GM12878 (cell line): ENCODE results near the gene GID8. TPM values are rescaled to one million over a fixed set of nuclear protein-coding genes. Genes with fewer than 3 reads are reported as not detected.

Experiments used
- BHLHE40 ChIP-seq, 2 experiments: fragments of 450-650 bp in 1 of 2; IDR thresholded peaks; 2 replicates each; pipeline ENCODE4 v1.6.1; 2011 to 2017; ENCODE audit warnings: low read depth in 2 of 2, borderline replicate concordance in 1 of 2, improper control_type of control experiment in 1 of 2, low read length in 1 of 2, mild to moderate bottlenecking in 1 of 2
- BRCA1 ChIP-seq: IDR thresholded peaks from 2 replicates; pipeline ENCODE4 v1.6.1; 2011; ENCODE audit warnings: low read depth, low read length, improper control_type of control experiment
- DPF2 ChIP-seq: fragments of 450-650 bp; IDR thresholded peaks from 2 replicates; pipeline ENCODE4 v1.6.1; 2017; ENCODE audit warnings: mild to moderate bottlenecking
- EED ChIP-seq: sonication (generic); IDR thresholded peaks from 2 replicates; pipeline ENCODE4 v1.6.1; 2016; ENCODE audit warnings: antibody characterized with exemption, low read depth
- GATAD2B ChIP-seq: fragments of 450-650 bp; conservative IDR thresholded peaks from 2 replicates; pipeline ENCODE4 v1.6.1; 2017; ENCODE audit warnings: low read depth, mild to moderate bottlenecking, moderate library complexity
- IKZF1 ChIP-seq: fragments of 450-650 bp; conservative IDR thresholded peaks from 2 replicates; pipeline ENCODE4 v1.6.1; 2017; ENCODE audit warnings: antibody characterized with exemption, mild to moderate bottlenecking
- LARP7 ChIP-seq: fragments of 450-650 bp; IDR thresholded peaks from 2 replicates; pipeline ENCODE4 v1.6.1; 2017; ENCODE audit warnings: mild to moderate bottlenecking
- MTA3 ChIP-seq: IDR thresholded peaks from 2 replicates; pipeline ENCODE4 v1.6.1; 2012; ENCODE audit warnings: low read length, inconsistent platforms, borderline replicate concordance
- PML ChIP-seq: IDR thresholded peaks from 2 replicates; pipeline ENCODE4 v1.6.1; 2012; ENCODE audit warnings: low read length, inconsistent platforms
- POLR2AphosphoS2 ChIP-seq: IDR thresholded peaks from 2 replicates; pipeline ENCODE4 v1.6.1; 2011; ENCODE audit warnings: low read depth, mild to moderate bottlenecking, low read length, improper control_type of control experiment, moderate library complexity
- RAD21 ChIP-seq: IDR thresholded peaks from 2 replicates; pipeline ENCODE4 v1.6.1; 2011; ENCODE audit warnings: mild to moderate bottlenecking, low read depth, low read length, moderate library complexity; ENCODE audit not compliant: insufficient read depth
- RUNX3 ChIP-seq: IDR thresholded peaks from 2 replicates; pipeline ENCODE4 v1.6.1; 2012; ENCODE audit warnings: low read length, inconsistent platforms
- SIX5 ChIP-seq: IDR thresholded peaks from 2 replicates; pipeline ENCODE4 v1.6.1; 2011; ENCODE audit warnings: mild to moderate bottlenecking, low read depth, low read length, moderate library complexity; ENCODE audit not compliant: severe bottlenecking
- TCF12 ChIP-seq: IDR thresholded peaks from 2 replicates; pipeline ENCODE4 v1.6.1; 2011; ENCODE audit warnings: low read depth, mild to moderate bottlenecking, low read length
- TCF3 ChIP-seq: IDR thresholded peaks from 2 replicates; pipeline ENCODE4 v1.6.1; 2012; ENCODE audit warnings: low read depth, mild to moderate bottlenecking, low read length, borderline replicate concordance; ENCODE audit not compliant: insufficient read depth
- TCF7 ChIP-seq: IDR thresholded peaks from 2 replicates; pipeline ENCODE4 v1.6.1; 2014; ENCODE audit warnings: antibody characterized with exemption, borderline replicate concordance
- ZNF24 ChIP-seq: fragments of 450-650 bp; IDR thresholded peaks from 2 replicates; pipeline ENCODE4 v1.6.1; 2017; ENCODE audit warnings: antibody characterized with exemption, mild to moderate bottlenecking
- polyA plus RNA-seq, 11 experiments: library from polyadenylated mRNA; depleted of rRNA in 4 of 11; unstranded in 6 of 11; stranded (reverse) in 5 of 11; fragments of >200 nt; fragmentation: Nextera tagmentation in 4 of 11; fragmentation: Illumina TruSeq in 1 of 11; extraction: Ambion mirVana in 4 of 11; extraction: Trizol in 1 of 11; gene quantifications; 1 replicate in 1 of 11; 2 replicates in 10 of 11; pipeline versions ENCODE4 v1.2.1 to v1.2.3, GENCODE V29; 2011 to 2016; ENCODE audit warnings: inconsistent platforms in 2 of 11, missing spikeins in 2 of 11, low read depth in 1 of 11
- total RNA-seq, 4 experiments: library from RNA; depleted of rRNA in 3 of 4; stranded (reverse); fragments of >200 nt in 3 of 4; fragmentation: Illumina TruSeq in 1 of 4; extraction: Trizol in 1 of 4; gene quantifications; 2 replicates each; pipeline versions ENCODE4 v1.2.1 to v1.2.3, GENCODE V29; 2013 to 2021
- TF ChIP-seq, protein P1 (sequence below): fragments of 450-650 bp; IDR thresholded peaks from 2 replicates; pipeline ENCODE4 v1.6.1; 2018; ENCODE audit warnings: mild to moderate bottlenecking, low read depth, moderate library complexity; ENCODE audit not compliant: partially characterized antibody
- TF ChIP-seq, protein P2 (sequence below): IDR thresholded peaks from 2 replicates; pipeline ENCODE4 v1.6.1; 2012; ENCODE audit warnings: low read length, inconsistent platforms
- TF ChIP-seq, protein P3 (sequence below): fragments of 450-650 bp; IDR thresholded peaks from 2 replicates; pipeline ENCODE4 v1.6.1; 2018; ENCODE audit warnings: borderline replicate concordance, mild to moderate bottlenecking; ENCODE audit not compliant: partially characterized antibody
- TF ChIP-seq, protein P4 (sequence below): fragments of 150-350 bp; IDR thresholded peaks from 2 replicates; pipeline ENCODE4 v1.6.1; 2014; ENCODE audit warnings: mild to moderate bottlenecking, low read depth, low read length

Gene GID8
- total and polyA plus RNA-seq, 10 of the 15 experiments (the other 5 are each of a cell fraction or from before 2014, with no cell fraction given), result 12.0 to 33.8 (median 22.2) TPM

DNA sequence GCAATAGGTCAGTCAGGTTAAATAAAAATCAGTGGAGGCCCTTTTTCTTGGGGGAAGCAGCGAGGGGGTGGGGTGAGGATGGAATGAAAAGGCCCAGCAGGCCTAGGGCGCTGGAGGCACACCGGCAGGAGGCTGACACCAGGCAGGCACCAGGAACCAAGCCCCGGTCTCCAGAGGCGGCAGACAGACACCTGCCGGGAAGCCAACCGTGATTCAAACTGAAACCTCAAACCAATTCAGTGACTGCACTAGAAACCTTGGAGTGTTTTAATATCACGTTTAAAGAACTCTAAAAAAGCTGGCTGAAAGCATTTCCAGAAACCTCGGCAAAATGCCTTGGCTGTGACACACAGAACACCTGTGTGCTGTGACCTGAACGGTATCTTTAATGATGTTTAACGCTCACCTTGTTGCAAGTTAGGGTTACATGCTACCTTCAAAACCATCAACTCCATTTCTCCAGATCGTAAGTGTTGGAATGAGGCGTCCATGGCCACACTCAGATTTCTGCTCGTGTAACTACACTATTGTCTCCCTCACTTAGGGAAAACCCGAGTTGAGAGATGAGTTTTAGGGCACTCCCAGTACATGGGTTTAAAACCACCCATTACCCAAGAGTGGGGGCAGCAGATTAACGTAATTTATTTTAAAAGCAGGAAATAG lies 38.8 kb upstream of the GID8 start (continued):
- TF ChIP-seq TCF12 (peak; percentile 77), EED (peak; percentile 58), DPF2 (peak; percentile 66), POLR2AphosphoS2 (peak; percentile 10; the same call in 1 of the 2 replicates), BRCA1 (no peak), GATAD2B (peak; percentile 56; the same call in 1 of the 2 replicates), RAD21 (no peak), ZNF24 (no peak), LARP7 (no peak), RUNX3 (peak; percentile 64; the same call in 1 of the 2 replicates), TCF7 (peak; percentile 48; the same call in 1 of the 2 replicates), BHLHE40 (IDR thresholded peaks at IDR 0.05; ENCODE audit: borderline replicate concordance in 1 of 2, low read depth in 2 of 2, low read length in 1 of 2) (peak; percentile 70 to 75), TCF3 (peak; percentile 68; the same call in 1 of the 2 replicates), IKZF1 (peak; percentile 73), SIX5 (no peak), PML (peak; percentile 65; the same call in 1 of the 2 replicates), MTA3 (peak; percentile 24; the same call in 1 of the 2 replicates)
- TF ChIP-seq, protein P1, sequence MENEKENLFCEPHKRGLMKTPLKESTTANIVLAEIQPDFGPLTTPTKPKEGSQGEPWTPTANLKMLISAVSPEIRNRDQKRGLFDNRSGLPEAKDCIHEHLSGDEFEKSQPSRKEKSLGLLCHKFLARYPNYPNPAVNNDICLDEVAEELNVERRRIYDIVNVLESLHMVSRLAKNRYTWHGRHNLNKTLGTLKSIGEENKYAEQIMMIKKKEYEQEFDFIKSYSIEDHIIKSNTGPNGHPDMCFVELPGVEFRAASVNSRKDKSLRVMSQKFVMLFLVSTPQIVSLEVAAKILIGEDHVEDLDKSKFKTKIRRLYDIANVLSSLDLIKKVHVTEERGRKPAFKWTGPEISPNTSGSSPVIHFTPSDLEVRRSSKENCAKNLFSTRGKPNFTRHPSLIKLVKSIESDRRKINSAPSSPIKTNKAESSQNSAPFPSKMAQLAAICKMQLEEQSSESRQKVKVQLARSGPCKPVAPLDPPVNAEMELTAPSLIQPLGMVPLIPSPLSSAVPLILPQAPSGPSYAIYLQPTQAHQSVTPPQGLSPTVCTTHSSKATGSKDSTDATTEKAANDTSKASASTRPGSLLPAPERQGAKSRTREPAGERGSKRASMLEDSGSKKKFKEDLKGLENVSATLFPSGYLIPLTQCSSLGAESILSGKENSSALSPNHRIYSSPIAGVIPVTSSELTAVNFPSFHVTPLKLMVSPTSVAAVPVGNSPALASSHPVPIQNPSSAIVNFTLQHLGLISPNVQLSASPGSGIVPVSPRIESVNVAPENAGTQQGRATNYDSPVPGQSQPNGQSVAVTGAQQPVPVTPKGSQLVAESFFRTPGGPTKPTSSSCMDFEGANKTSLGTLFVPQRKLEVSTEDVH, result no peak
- TF ChIP-seq, protein P2, sequence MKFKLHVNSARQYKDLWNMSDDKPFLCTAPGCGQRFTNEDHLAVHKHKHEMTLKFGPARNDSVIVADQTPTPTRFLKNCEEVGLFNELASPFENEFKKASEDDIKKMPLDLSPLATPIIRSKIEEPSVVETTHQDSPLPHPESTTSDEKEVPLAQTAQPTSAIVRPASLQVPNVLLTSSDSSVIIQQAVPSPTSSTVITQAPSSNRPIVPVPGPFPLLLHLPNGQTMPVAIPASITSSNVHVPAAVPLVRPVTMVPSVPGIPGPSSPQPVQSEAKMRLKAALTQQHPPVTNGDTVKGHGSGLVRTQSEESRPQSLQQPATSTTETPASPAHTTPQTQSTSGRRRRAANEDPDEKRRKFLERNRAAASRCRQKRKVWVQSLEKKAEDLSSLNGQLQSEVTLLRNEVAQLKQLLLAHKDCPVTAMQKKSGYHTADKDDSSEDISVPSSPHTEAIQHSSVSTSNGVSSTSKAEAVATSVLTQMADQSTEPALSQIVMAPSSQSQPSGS, result peak; percentile 43; the same call in 1 of the 2 replicates
- TF ChIP-seq, protein P3, sequence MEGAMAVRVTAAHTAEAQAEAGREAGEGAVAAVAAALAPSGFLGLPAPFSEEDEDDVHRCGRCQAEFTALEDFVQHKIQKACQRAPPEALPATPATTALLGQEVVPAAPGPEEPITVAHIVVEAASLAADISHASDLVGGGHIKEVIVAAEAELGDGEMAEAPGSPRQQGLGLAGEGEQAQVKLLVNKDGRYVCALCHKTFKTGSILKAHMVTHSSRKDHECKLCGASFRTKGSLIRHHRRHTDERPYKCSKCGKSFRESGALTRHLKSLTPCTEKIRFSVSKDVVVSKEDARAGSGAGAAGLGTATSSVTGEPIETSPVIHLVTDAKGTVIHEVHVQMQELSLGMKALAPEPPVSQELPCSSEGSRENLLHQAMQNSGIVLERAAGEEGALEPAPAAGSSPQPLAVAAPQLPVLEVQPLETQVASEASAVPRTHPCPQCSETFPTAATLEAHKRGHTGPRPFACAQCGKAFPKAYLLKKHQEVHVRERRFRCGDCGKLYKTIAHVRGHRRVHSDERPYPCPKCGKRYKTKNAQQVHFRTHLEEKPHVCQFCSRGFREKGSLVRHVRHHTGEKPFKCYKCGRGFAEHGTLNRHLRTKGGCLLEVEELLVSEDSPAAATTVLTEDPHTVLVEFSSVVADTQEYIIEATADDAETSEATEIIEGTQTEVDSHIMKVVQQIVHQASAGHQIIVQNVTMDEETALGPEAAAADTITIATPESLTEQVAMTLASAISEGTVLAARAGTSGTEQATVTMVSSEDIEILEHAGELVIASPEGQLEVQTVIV, result no peak
- TF ChIP-seq, protein P4, sequence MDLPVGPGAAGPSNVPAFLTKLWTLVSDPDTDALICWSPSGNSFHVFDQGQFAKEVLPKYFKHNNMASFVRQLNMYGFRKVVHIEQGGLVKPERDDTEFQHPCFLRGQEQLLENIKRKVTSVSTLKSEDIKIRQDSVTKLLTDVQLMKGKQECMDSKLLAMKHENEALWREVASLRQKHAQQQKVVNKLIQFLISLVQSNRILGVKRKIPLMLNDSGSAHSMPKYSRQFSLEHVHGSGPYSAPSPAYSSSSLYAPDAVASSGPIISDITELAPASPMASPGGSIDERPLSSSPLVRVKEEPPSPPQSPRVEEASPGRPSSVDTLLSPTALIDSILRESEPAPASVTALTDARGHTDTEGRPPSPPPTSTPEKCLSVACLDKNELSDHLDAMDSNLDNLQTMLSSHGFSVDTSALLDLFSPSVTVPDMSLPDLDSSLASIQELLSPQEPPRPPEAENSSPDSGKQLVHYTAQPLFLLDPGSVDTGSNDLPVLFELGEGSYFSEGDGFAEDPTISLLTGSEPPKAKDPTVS, result no peak
